Endometrial microvascular endothelial cells (primary cell): ENCODE measurements around the gene ZBBX. TPM values are rescaled to one million over a fixed set of nuclear protein-coding genes. Genes with fewer than 3 reads are reported as not detected.

Source experiments
- in situ Hi-C: cut with HindIII; loops from 2 replicates; pipeline ENCODE4 v1.10.0; 2017; ENCODE audit warnings: low sequenced_read_pairs, low pct_unique_long_range_greater_than_20kb; ENCODE audit errors: inconsistent ontology term
- total RNA-seq: library from RNA; depleted of rRNA; stranded (reverse); fragments of >200 nt; gene quantifications from one replicate; pipeline ENCODE4 v1.2.3, GENCODE V29; 2015; ENCODE audit errors: inconsistent ontology term

Gene ZBBX
- total RNA-seq, 1 donor from 2014 or later: not detected

- in situ Hi-C loops: no loop called here
These were observed 56.5 kb downstream of the ZBBX start for GRCh38 chr3:167323572-167323971.

GRCh38 chr3:167318996-167319615 is 61.0 kb downstream of the ZBBX start:
- in situ Hi-C loops: no loop called here

GRCh38 chr3:167318306-167318705 is 61.8 kb downstream of the ZBBX start:
- in situ Hi-C loops: no loop called here

DNA sequence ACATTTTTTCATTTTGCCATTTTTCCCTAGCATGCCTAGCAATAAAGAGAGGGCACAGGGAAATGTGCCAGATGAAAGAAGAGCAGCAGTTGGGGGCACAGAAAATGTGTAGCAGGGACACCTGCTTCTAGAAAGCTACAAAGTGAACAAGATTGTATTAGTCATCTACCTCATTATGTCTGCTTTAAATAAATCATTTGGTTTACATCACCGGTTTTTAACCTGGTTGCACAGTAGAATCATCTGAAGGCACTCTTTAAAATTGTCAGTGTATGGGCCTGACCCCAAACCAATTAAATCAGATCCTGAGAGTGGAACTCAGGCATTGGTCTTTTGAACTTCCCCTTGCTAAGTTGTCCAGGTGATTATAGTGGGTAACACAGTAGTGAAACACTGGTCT is 73.8 kb downstream of the ZBBX start:
- in situ Hi-C loops: no loop called here

DNA sequence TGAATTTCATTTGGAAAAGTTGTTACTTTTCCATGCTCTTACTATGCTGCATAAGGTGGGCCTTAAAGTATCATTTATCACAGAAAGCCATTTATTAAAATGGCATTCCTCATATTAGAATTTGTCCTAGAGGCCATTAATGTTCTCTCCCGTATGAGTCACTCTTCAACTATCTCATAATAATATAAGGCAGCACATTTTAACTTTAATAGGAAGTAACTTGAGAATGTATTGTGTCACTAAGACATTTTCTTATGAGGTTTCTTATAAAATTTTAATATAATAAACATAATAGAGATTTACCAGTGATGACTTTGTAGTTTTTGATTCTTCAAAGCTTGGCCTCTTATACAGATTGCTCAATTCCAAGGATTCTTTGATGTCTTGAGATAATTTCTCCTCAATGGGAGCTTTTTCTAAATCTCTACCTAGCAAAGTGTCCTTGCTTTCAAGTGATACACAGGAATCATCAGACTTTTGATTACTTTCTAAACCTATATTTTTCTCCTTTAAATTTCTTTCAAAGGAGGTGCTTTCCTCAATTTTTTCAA is 74.7 kb downstream of the ZBBX start:
- in situ Hi-C loops: no loop called here

DNA sequence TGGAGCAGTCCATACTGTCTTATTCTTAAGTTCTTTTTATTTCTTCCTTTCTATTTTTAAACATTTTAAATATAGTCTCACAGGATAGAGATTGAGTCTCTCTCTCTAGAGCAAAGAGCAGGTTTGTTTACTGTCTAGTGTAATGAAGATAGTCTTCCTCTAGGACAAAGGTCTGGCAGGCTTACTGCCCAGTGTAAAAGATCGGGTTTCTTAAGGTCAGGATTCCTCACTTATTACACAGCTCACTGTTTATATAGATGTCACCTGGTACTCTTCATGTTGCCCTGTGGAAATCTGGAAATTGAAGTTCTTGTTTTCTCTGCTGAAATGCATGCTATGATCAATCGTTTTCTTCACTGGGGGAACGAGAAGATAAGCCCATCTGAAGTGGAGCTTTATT is 76.0 kb downstream of the ZBBX start:
- in situ Hi-C loops: no loop called here

GRCh38 chr3:167302678-167303077 is 77.4 kb downstream of the ZBBX start:
- in situ Hi-C loops: no loop called here

GRCh38 chr3:167300207-167300606 is 79.9 kb downstream of the ZBBX start:
- in situ Hi-C loops: no loop called here

DNA sequence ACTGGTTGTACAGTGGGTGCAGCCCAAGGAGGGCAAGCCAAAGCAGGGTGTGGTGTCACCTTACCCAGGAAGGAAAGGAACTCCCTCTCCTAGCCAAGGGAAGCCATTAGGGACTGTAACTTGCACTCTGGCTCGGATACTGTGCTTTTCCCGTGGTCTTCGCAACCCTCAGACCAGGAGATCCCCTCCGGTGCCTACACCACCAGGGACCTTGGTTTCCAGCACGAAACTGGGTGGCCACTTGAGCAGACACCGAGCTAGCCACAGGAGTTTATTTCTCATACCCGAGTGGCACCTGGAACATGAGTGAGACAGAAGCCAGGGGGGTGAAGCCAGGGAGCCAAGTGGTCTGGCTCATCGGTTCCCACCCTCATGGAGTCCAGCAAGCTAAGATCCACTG is 90.7 kb downstream of the ZBBX start:
- in situ Hi-C loops: no loop called here

GRCh38 chr3:167288737-167289136 is 91.4 kb downstream of the ZBBX start:
- in situ Hi-C loops: no loop called here

DNA sequence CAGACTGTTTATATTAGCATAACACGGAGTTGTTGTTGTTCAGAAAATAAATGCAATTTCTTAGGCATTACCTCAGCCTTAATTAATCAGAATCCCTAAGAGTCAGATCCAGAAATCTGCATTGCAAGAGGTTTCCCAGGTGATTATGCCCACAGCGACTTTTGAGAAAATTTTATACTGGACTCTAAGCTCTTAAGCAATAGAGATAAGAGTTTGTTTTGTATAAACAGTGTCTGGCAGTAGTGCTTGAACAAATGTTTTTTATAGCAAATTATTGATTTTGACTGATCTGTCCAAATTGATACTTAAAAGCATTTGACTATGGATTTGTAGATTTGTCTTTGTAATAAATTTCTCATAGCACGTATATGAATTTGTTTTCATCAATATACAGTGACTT is 92.8 kb downstream of the ZBBX start:
- in situ Hi-C loops: no loop called here

- in situ Hi-C loops: no loop called here
These were observed 105.8 kb downstream of the ZBBX start for GRCh38 chr3:167274141-167274874.

- in situ Hi-C loops: no loop called here
These were observed 127.1 kb downstream of the ZBBX start for GRCh38 chr3:167253037-167253436.

- in situ Hi-C loops: no loop called here
These were observed 128.4 kb downstream of the ZBBX start for GRCh38 chr3:167251678-167252077.

GRCh38 chr3:167246252-167246651 is 133.8 kb downstream of the ZBBX start:
- in situ Hi-C loops: no loop called here

DNA sequence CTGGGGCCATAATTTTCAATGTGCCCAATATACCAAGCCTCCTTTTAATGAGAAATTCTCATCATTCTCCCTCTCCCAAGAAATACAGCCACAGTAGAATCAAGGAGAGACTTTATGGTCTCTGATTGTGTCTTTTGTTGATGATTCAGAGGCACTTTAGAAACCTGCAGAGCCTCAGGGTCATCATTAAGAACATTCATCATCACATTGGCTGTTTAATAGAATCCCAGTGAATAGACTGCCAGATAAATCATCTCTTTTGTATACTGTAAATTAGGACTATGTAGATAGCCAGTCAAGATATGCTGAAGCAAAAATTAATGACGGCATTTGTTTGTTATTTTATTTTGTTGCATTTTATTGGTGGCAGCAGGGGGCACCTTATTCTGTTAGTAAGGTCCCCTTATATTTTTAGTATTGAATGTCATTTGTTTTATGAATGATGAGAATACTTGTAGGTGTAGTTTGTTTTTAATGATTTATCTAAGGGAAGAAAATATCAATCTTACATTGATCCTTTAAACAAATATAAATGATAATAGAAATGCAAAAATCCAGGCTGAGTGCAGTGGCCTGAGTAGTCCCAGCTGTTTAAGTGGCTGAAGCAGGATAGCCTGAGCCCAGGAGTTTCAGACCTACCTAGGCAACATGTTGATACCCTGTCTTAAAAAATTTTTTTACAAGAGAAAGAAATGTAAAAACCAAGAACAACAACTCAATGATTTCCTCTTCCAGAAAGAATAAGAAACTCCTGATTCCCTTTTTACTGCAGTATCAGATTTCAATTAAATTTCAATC is 138.8 kb downstream of the ZBBX start:
- in situ Hi-C loops: no loop called here

GRCh38 chr3:167228135-167228534 is 152.0 kb downstream of the ZBBX start:
- in situ Hi-C loops: no loop called here

- in situ Hi-C loops: no loop called here
These were observed 154.3 kb downstream of the ZBBX start for GRCh38 chr3:167225821-167226220.

GRCh38 chr3:167209011-167209410 is 171.1 kb downstream of the ZBBX start:
- in situ Hi-C loops: no loop called here

- in situ Hi-C loops: no loop called here
These were observed 177.0 kb downstream of the ZBBX start for GRCh38 chr3:167203062-167203461.
